NCI-H146 (cell line): ENCODE measurements around the gene KRT32.

Experiments
- DNase-seq: peaks from one replicate; lab custom pipeline; 2025; lab: John Stamatoyannopoulos, UW

The KRT32 gene

GRCh38 chr17:41466988-41467387, at the start of gene KRT32:
TSS of gene KRT32 (minus strand) at chr17:41467386. CDS start at chr17:41467325, 61 bp downstream.
- no peak for DNase-seq

GRCh38 chr17:41516830-41517283, 49.7 kb upstream of the KRT32 start:
- no peak for DNase-seq

GRCh38 chr17:41516147-41516829, 49.1 kb upstream of the KRT32 start:
- DNase-seq = no peak

GRCh38 chr17:41513168-41513547, 46.0 kb upstream of the KRT32 start:
- peak; percentile 89 for DNase-seq

GRCh38 chr17:41512546-41513167, 45.5 kb upstream of the KRT32 start:
- no peak for DNase-seq

- DNase-seq = no peak
Observed at GRCh38 chr17:41511716-41512115, 44.5 kb upstream of the KRT32 start.

- DNase-seq = peak; percentile 45
Observed at GRCh38 chr17:41511116-41511515, 43.9 kb upstream of the KRT32 start.

- DNase-seq = peak; percentile 28
Observed at GRCh38 chr17:41510251-41511065, 43.3 kb upstream of the KRT32 start.

- DNase-seq = no peak
Observed at GRCh38 chr17:41507315-41507880, 40.2 kb upstream of the KRT32 start.

- no peak for DNase-seq
Observed at GRCh38 chr17:41505809-41506767, 38.9 kb upstream of the KRT32 start.

GRCh38 chr17:41505007-41505808, 38.0 kb upstream of the KRT32 start, which contains the start of gene KRT13:
TSS of gene KRT13 (minus strand) at chr17:41505612. CDS start at chr17:41505550, 62 bp downstream.
- no peak for DNase-seq

GRCh38 chr17:41504246-41504977, 37.2 kb upstream of the KRT32 start:
- no peak for DNase-seq

GRCh38 chr17:41503202-41503601, 36.0 kb upstream of the KRT32 start:
- no peak for DNase-seq

- DNase-seq = no peak
Observed at GRCh38 chr17:41500131-41500911, 33.1 kb upstream of the KRT32 start.

GRCh38 chr17:41499714-41500113, 32.5 kb upstream of the KRT32 start:
- no peak for DNase-seq

- no peak for DNase-seq
Observed at GRCh38 chr17:41498276-41498675, 31.1 kb upstream of the KRT32 start.

GRCh38 chr17:41496803-41497484, 29.8 kb upstream of the KRT32 start:
- peak; percentile 65 for DNase-seq

- DNase-seq = no peak
Observed at GRCh38 chr17:41494524-41494923, 27.3 kb upstream of the KRT32 start.
